IMR-90 (cell line): ENCODE results near the gene HOGA1. TPM values are rescaled to one million over a fixed set of nuclear protein-coding genes. Genes with fewer than 3 reads are reported as not detected.

ENCODE experiments used
- ATAC-seq: fragments of 200-7000 bp; cut with Tn5 transposase; 2 replicates; pipeline ENCODE4 v1.9.1; 2020; ENCODE audit warnings: low read depth, mild to moderate bottlenecking, moderate library complexity
- BruUV-seq: library from RNA; stranded (reverse); fragments of 400-500 nt; replicated peaks from 2 replicates; lab custom pipeline; 2021; lab: Mats Ljungman, UMichigan
- CTCF ChIA-PET: fragments of 300-600 bp; formaldehyde crosslinking; extraction: SDS; loops from one replicate; lab custom pipeline; 2021; ENCODE audit warnings: antibody characterized with exemption; lab: Yijun Ruan, JAX
- POLR2A ChIA-PET: fragments of 300-600 bp; sonication (Branson Sonifier 250); formaldehyde crosslinking; loops from one replicate; lab custom pipeline; 2022; ENCODE audit warnings: antibody characterized with exemption; ENCODE audit not compliant: unreplicated experiment; lab: Charles Lee
- DNase-seq: peaks from one replicate; pipeline ENCODE4 v3.0.0; 2013
- H2AFZ ChIP-seq: replicated peaks from 2 replicates; pipeline ENCODE3; 2013; ENCODE audit warnings: low read length, mild to moderate bottlenecking; ENCODE audit not compliant: poor library complexity
- H2AK5ac ChIP-seq: 2 replicates; pipeline ENCODE4 v1.6.1; 2013; ENCODE audit warnings: low read depth, low read length, inconsistent platforms
- H2AK9ac ChIP-seq: replicated peaks from 2 replicates; pipeline ENCODE3; 2013; ENCODE audit warnings: mild to moderate bottlenecking, low read depth, low read length, moderate library complexity; ENCODE audit not compliant: poor library complexity
- H2BK120ac ChIP-seq: 2 replicates; pipeline ENCODE4 v1.6.1; 2013; ENCODE audit warnings: low read depth, low read length, inconsistent platforms
- H2BK15ac ChIP-seq: 3 replicates; pipeline ENCODE4 v1.6.1; 2013; ENCODE audit warnings: low read depth, low read length, inconsistent platforms
- H2BK20ac ChIP-seq: 2 replicates; pipeline ENCODE4 v1.6.1; 2013; ENCODE audit warnings: low read depth, mild to moderate bottlenecking, inconsistent platforms, low read length, moderate library complexity
- H2BK5ac ChIP-seq: 2 replicates; pipeline ENCODE4 v1.6.1; 2013; ENCODE audit warnings: mild to moderate bottlenecking, low read depth, low read length, inconsistent platforms; ENCODE audit not compliant: poor library complexity, severe bottlenecking
- H3K14ac ChIP-seq: replicated peaks from 2 replicates; pipeline ENCODE4 v1.6.1; 2013; ENCODE audit warnings: low read depth, low read length, inconsistent platforms
- H3K18ac ChIP-seq: 2 replicates; pipeline ENCODE4 v1.6.1; 2013; ENCODE audit warnings: low read depth, low read length, control low read depth
- H3K23ac ChIP-seq: 2 replicates; pipeline ENCODE4 v1.6.1; 2013; ENCODE audit warnings: low read depth, low read length, inconsistent platforms
- H3K27ac ChIP-seq: 2 replicates; pipeline ENCODE4 v1.5.1; 2013; ENCODE audit warnings: mild to moderate bottlenecking, control low read depth, low read length; ENCODE audit not compliant: insufficient read depth
- H3K27me3 ChIP-seq: 2 replicates; pipeline ENCODE4 v1.6.1; 2013; ENCODE audit warnings: low read length; ENCODE audit not compliant: control insufficient read depth, insufficient read depth
- H3K36me3 ChIP-seq: 2 replicates; pipeline ENCODE4 v1.6.1; 2013; ENCODE audit warnings: low read length, mixed read lengths; ENCODE audit not compliant: control insufficient read depth, insufficient read depth
- H3K4ac ChIP-seq: 2 replicates; pipeline ENCODE4 v1.6.1; 2013; ENCODE audit warnings: low read depth, low read length, inconsistent platforms
- H3K4me1 ChIP-seq: 2 replicates; pipeline ENCODE4 v1.6.1; 2013; ENCODE audit warnings: low read length, mixed read lengths; ENCODE audit not compliant: control insufficient read depth, insufficient read depth
- H3K4me2 ChIP-seq: 2 replicates; pipeline ENCODE4 v1.6.1; 2013; ENCODE audit warnings: low read depth, mild to moderate bottlenecking, control low read depth, low read length, moderate library complexity
- H3K4me3 ChIP-seq: 2 replicates; pipeline ENCODE4 v1.5.1; 2013; ENCODE audit warnings: low read depth, mild to moderate bottlenecking, control low read depth, low read length, moderate library complexity; ENCODE audit not compliant: insufficient read depth
- H3K56ac ChIP-seq: 2 replicates; pipeline ENCODE4 v1.6.1; 2013; ENCODE audit warnings: low read length, inconsistent platforms; ENCODE audit not compliant: insufficient read depth; ENCODE audit errors: extremely low read depth
- H3K79me1 ChIP-seq, 2 experiments: 2 replicates each; pipeline ENCODE4 v1.6.1; 2013; ENCODE audit warnings: low read length in 2 of 2, inconsistent platforms in 1 of 2, low read depth in 1 of 2
- H3K9ac ChIP-seq: 2 replicates; pipeline ENCODE4 v1.6.1; 2013; ENCODE audit warnings: low read depth, low read length, control low read depth
- H3K9me1 ChIP-seq: 2 replicates; pipeline ENCODE4 v1.6.1; 2013; ENCODE audit warnings: low read length, inconsistent platforms; ENCODE audit not compliant: insufficient read depth
- H3K9me3 ChIP-seq: 2 replicates; pipeline ENCODE4 v1.6.1; 2013; ENCODE audit warnings: low read length; ENCODE audit not compliant: control insufficient read depth, insufficient read depth
- H4K20me1 ChIP-seq: 2 replicates; pipeline ENCODE4 v1.6.1; 2013; ENCODE audit warnings: low read length, inconsistent platforms; ENCODE audit not compliant: insufficient read depth
- H4K5ac ChIP-seq: 2 replicates; pipeline ENCODE4 v1.6.1; 2013; ENCODE audit warnings: mild to moderate bottlenecking, low read depth, low read length, control low read depth
- H4K8ac ChIP-seq, 2 experiments: 2 replicates each; pipeline ENCODE4 v1.6.1; 2013; ENCODE audit warnings: low read depth in 2 of 2, low read length in 2 of 2, control low read depth in 1 of 2, inconsistent platforms in 1 of 2
- H4K91ac ChIP-seq: 2 replicates; pipeline ENCODE4 v1.6.1; 2013; ENCODE audit warnings: low read depth, low read length, inconsistent platforms; ENCODE audit not compliant: insufficient read depth
- CEBPB ChIP-seq: IDR thresholded peaks from 2 replicates; pipeline ENCODE4 v1.6.1; 2012; ENCODE audit warnings: low read depth, low read length, improper control_type of control experiment
- CHD1 ChIP-seq: IDR thresholded peaks from 2 replicates; pipeline ENCODE4 v1.6.1; 2012; ENCODE audit warnings: low read depth, low read length, improper control_type of control experiment
- MAZ ChIP-seq: IDR thresholded peaks from 2 replicates; pipeline ENCODE4 v1.6.1; 2012; ENCODE audit warnings: low read depth, mild to moderate bottlenecking, low read length, improper control_type of control experiment, moderate library complexity, borderline replicate concordance
- NFE2L2 ChIP-seq: fragments of 150-350 bp; IDR thresholded peaks from 2 replicates; pipeline ENCODE4 v1.6.1; 2016; ENCODE audit warnings: low read depth, mild to moderate bottlenecking, low read length
- POLR2A ChIP-seq: IDR thresholded peaks from 2 replicates; pipeline ENCODE4 v1.6.1; 2012; ENCODE audit warnings: mild to moderate bottlenecking, low read depth, low read length
- RCOR1 ChIP-seq: IDR thresholded peaks from 2 replicates; pipeline ENCODE4 v1.6.1; 2012; ENCODE audit warnings: mild to moderate bottlenecking, low read length, improper control_type of control experiment; ENCODE audit not compliant: insufficient replicate concordance
- RFX5 ChIP-seq: IDR thresholded peaks from 2 replicates; pipeline ENCODE4 v1.8.0; 2012; ENCODE audit warnings: low read depth, mild to moderate bottlenecking, low read length, moderate library complexity
- WGBS, 2 experiments: methylation state at CpG; one replicate each; pipeline versions ENCODE4 v1.1.5 to v1.1.7; 2013; ENCODE audit warnings: missing lambda C conversion rate in 2 of 2; ENCODE audit not compliant: insufficient read length in 1 of 2; ENCODE audit errors: extremely low coverage in 2 of 2; 5-methylcytosine and 5-hydroxymethylcytosine counted together
- dilution Hi-C: fragments of 300-500 bp; cut with HindIII; formaldehyde crosslinking; loops from one replicate; pipeline ENCODE4 v1.14.3; 2018; ENCODE audit warnings: low sequenced_read_pairs; ENCODE audit not compliant: unreplicated experiment
- in situ Hi-C: fragments of 300-500 bp; cut with MboI; formaldehyde crosslinking; loops from 3 replicates; pipeline ENCODE4 v1.14.3; 2019; ENCODE audit warnings: low sequenced_read_pairs, inconsistent platforms, mixed read lengths
- intact Hi-C: fragments of 100-400 bp; cut with micrococcal nuclease; formaldehyde crosslinking; loops from 2 replicates; pipeline ENCODE4 v1.10.0; 2022
- polyA plus RNA-seq, 3 experiments: library from polyadenylated mRNA; depleted of rRNA; stranded (reverse); fragments of >200 nt; gene quantifications; 2 replicates each; pipeline ENCODE4 v1.2.3, GENCODE V29; 2012; ENCODE audit warnings: low replicate concordance in 1 of 3
- total RNA-seq: library from RNA; depleted of rRNA; stranded (reverse); fragments of >200 nt; gene quantifications from 2 replicates; pipeline ENCODE4 v1.2.3, GENCODE V29; 2012
- TF ChIP-seq, protein P1 (sequence below): conservative IDR thresholded peaks from 2 replicates; pipeline ENCODE4 v1.5.1; 2012; ENCODE audit warnings: mild to moderate bottlenecking, low read depth, low read length, improper control_type of control experiment
- TF ChIP-seq, protein P2 (sequence below): fragments of 150-350 bp; IDR thresholded peaks from 2 replicates; pipeline ENCODE4 v1.6.1; 2016; ENCODE audit warnings: low read depth, mild to moderate bottlenecking, low read length, moderate library complexity, borderline replicate concordance

The HOGA1 gene
- total and polyA plus RNA-seq, 2 of the 4 experiments (the other 2 are of a cell fraction) = 0.36 to 0.41 TPM

DNA sequence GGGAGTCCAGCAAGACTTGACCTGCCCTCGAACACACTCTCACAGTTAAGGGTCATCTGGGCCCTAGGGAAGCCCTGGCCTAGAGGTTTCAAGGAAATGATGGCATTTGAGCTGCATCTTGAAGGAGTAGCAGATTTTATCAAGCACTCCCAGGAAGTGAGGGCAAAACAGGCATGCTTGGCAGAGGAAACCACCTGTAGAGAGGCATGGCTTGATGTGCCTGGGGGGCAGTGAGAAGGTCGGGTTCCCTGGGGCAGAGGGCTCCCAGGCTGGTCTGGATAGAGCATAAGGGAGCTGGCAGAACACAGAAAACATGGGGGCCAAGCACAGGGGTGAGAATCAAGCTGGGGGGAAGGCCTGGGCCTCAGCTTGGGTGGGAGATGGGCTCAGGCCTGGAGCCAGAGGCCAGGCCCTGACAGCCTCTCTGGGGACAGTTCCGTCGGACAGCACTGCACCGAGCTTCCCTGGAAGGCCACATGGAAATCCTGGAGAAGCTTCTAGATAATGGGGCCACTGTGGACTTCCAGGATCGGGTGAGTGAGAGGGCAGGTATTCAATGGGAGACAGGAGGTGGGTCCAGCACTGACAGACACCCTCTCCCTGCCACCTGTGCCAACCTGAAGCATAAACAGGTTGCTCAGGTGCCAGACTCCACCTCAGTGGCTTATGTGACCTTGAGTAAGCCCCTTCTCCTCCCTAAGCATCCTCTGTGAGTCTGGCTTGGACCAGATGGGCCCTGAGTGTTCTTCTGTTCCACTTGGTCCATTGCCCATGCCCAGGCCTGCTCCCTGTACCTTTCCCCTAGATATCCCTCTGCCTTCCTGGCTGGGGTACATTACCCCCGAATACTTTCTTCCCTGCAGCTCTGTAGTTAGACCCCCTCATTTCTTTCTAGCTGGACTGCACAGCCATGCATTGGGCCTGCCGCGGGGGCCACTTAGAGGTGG, 3.5 kb upstream of the HOGA1 start:
- H2BK20ac ChIP-seq = no peak overlapping the region
- H3K9ac ChIP-seq = no peak overlapping the region
- POLR2A ChIA-PET = no interaction called here
- no peak for DNase-seq
- dilution Hi-C loops (no loop called here), intact Hi-C loops (no loop called here), in situ Hi-C loops (no loop called here)
- no peak for TF ChIP-seq POLR2A
- no peak for TF ChIP-seq MAZ
- no peak for TF ChIP-seq RCOR1
- no peak for TF ChIP-seq CHD1
- TF ChIP-seq, protein P1, sequence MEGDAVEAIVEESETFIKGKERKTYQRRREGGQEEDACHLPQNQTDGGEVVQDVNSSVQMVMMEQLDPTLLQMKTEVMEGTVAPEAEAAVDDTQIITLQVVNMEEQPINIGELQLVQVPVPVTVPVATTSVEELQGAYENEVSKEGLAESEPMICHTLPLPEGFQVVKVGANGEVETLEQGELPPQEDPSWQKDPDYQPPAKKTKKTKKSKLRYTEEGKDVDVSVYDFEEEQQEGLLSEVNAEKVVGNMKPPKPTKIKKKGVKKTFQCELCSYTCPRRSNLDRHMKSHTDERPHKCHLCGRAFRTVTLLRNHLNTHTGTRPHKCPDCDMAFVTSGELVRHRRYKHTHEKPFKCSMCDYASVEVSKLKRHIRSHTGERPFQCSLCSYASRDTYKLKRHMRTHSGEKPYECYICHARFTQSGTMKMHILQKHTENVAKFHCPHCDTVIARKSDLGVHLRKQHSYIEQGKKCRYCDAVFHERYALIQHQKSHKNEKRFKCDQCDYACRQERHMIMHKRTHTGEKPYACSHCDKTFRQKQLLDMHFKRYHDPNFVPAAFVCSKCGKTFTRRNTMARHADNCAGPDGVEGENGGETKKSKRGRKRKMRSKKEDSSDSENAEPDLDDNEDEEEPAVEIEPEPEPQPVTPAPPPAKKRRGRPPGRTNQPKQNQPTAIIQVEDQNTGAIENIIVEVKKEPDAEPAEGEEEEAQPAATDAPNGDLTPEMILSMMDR = no peak
- TF ChIP-seq, protein P2, sequence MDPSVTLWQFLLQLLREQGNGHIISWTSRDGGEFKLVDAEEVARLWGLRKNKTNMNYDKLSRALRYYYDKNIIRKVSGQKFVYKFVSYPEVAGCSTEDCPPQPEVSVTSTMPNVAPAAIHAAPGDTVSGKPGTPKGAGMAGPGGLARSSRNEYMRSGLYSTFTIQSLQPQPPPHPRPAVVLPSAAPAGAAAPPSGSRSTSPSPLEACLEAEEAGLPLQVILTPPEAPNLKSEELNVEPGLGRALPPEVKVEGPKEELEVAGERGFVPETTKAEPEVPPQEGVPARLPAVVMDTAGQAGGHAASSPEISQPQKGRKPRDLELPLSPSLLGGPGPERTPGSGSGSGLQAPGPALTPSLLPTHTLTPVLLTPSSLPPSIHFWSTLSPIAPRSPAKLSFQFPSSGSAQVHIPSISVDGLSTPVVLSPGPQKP = no peak
- TF ChIP-seq CEBPB = no peak
- TF ChIP-seq RFX5 = no peak
- TF ChIP-seq NFE2L2 = no peak
- CTCF ChIA-PET = interaction anchor here (1.4 kb wide), 1 partner anchor 32 kb away, joined by 3 read pairs; no protein-coding TSS in a partner anchor
- no peak overlapping the region for H3K18ac ChIP-seq
- no peak overlapping the region for H2AK5ac ChIP-seq
- WGBS, 2 experiments = 92% methylated on average over 2 of the region's 9 CpGs; no CpG with 5 or more reads in 1 of the 2 experiments
- ATAC-seq = no peak
- no peaks in the 10 kb centered on the region for H4K20me1 ChIP-seq
- no peaks in the 10 kb centered on the region for H3K79me1 ChIP-seq
- H3K9me3 ChIP-seq = no peaks in the 10 kb centered on the region
- H4K91ac ChIP-seq = no peak overlapping the region
- no peak overlapping the region for H2BK15ac ChIP-seq
- BruUV-seq = no TSS peak
- H3K27ac ChIP-seq = no peak overlapping the region
- H2AFZ ChIP-seq = no peak overlapping the region
- no peak overlapping the region for H3K14ac ChIP-seq
- no peak overlapping the region for H4K5ac ChIP-seq
- H3K36me3 ChIP-seq = no peaks in the 10 kb centered on the region
- H3K4me1 ChIP-seq = peaks cover 3% of the 10 kb centered on the region; the same call in 1 of the 2 replicates
- no peak overlapping the region for H2BK120ac ChIP-seq
- no peak overlapping the region for H3K4me3 ChIP-seq
- H4K8ac ChIP-seq = no peak overlapping the region
- 0 out of 2 replicates have a peak, but pooled peaks cover 6% of the 10 kb centered on the region for H3K9me1 ChIP-seq
- no peak overlapping the region for H2AK9ac ChIP-seq
- no peaks in the 10 kb centered on the region; the same call in 1 of the 2 replicates for H3K27me3 ChIP-seq
- no peak overlapping the region for H2BK5ac ChIP-seq
- no peak overlapping the region for H3K56ac ChIP-seq
- H3K4me2 ChIP-seq = no peak overlapping the region
- H3K4ac ChIP-seq = no peak overlapping the region
- no peak overlapping the region for H3K23ac ChIP-seq
